NCI-H2029 (cell line): ENCODE data around the gene DOCK1.
"Not testable (repeated sequence)": the region's sequence is repeated elsewhere in the genome, so short reads cannot be mapped to it uniquely, and the experiment has no call there.

Experiments
- DNase-seq: peaks from one replicate; lab custom pipeline; 2025; lab: John Stamatoyannopoulos, UW

Gene DOCK1

GRCh38 chr10:126904818-126905701 lies at the start of gene DOCK1:
Gene DOCK1 (plus strand): TSS chr10:126905428. CDS start chr10:126905518, 90 bp downstream.
- no peak for DNase-seq

GRCh38 chr10:126857178-126857806 lies 47.9 kb upstream of the DOCK1 start:
- no peak for DNase-seq

GRCh38 chr10:126867567-126868365 lies 37.5 kb upstream of the DOCK1 start:
- DNase-seq, result no peak

- DNase-seq, result no peak
These were observed 36.9 kb upstream of the DOCK1 start for GRCh38 chr10:126868371-126868770.

- DNase-seq, result no peak
These were observed 33.1 kb upstream of the DOCK1 start for GRCh38 chr10:126872135-126872534.

- no peak for DNase-seq
These were observed 32.5 kb upstream of the DOCK1 start for GRCh38 chr10:126872768-126873167.

GRCh38 chr10:126876456-126876855 lies 28.8 kb upstream of the DOCK1 start:
- DNase-seq, result no peak

GRCh38 chr10:126877390-126877789 lies 27.8 kb upstream of the DOCK1 start:
- no peak for DNase-seq

GRCh38 chr10:126878594-126878993 lies 26.6 kb upstream of the DOCK1 start:
- DNase-seq, result no peak

- DNase-seq, result no peak
These were observed 24.3 kb upstream of the DOCK1 start for GRCh38 chr10:126880926-126881325.

GRCh38 chr10:126882055-126882454 lies 23.2 kb upstream of the DOCK1 start:
- DNase-seq, result not testable (repeated sequence)

GRCh38 chr10:126888436-126888835 lies 16.8 kb upstream of the DOCK1 start:
- not testable (repeated sequence) for DNase-seq

- no peak for DNase-seq
These were observed 15.8 kb upstream of the DOCK1 start for GRCh38 chr10:126889421-126889820.

- not testable (repeated sequence) for DNase-seq
These were observed 14.4 kb upstream of the DOCK1 start for GRCh38 chr10:126890797-126891196.

- no peak for DNase-seq
These were observed 12.7 kb upstream of the DOCK1 start for GRCh38 chr10:126892226-126893175.

- no peak for DNase-seq
These were observed 12.0 kb upstream of the DOCK1 start for GRCh38 chr10:126893206-126893605.

- DNase-seq, result no peak
These were observed 11.4 kb upstream of the DOCK1 start for GRCh38 chr10:126893841-126894240.

- DNase-seq, result peak; percentile 31
These were observed 9.9 kb upstream of the DOCK1 start for GRCh38 chr10:126895214-126895781.

GRCh38 chr10:126898460-126898859 lies 6.8 kb upstream of the DOCK1 start:
- no peak for DNase-seq

- DNase-seq, result not testable (repeated sequence)
These were observed 5.7 kb upstream of the DOCK1 start for GRCh38 chr10:126899529-126899928.

- no peak for DNase-seq
These were observed 3.1 kb upstream of the DOCK1 start for GRCh38 chr10:126902157-126902556.
